NCI-H510A (cell line): ENCODE results near the gene LIG3.
"Not testable (repeated sequence)": the region's sequence is repeated elsewhere in the genome, so short reads cannot be mapped to it uniquely, and the experiment has no call there.

Experiments
- DNase-seq: peaks from one replicate; lab custom pipeline; 2025; lab: John Stamatoyannopoulos, UW

The LIG3 gene

GRCh38 chr17:34980353-34980680 is at the start of gene LIG3:
LIG3 (plus strand) TSS chr17:34980512; CDS start chr17:34983006, 2,494 bp downstream.
- DNase-seq = peak; percentile 80

- DNase-seq = not testable (repeated sequence)
Observed at GRCh38 chr17:34950780-34951179, 29.5 kb upstream of the LIG3 start.

GRCh38 chr17:34958438-34958837 is 21.9 kb upstream of the LIG3 start:
- DNase-seq = no peak

- DNase-seq = peak; percentile 74
Observed at GRCh38 chr17:34961093-34961911, 19.0 kb upstream of the LIG3 start, which contains the start of the genes CCT6B and ZNF830. CCT6B (minus strand) TSS chr17:34961460; CDS start chr17:34961393, 67 bp downstream. ZNF830 (plus strand) TSS chr17:34961540; CDS start chr17:34961567, 27 bp downstream.

GRCh38 chr17:34974179-34974578 is 6.1 kb upstream of the LIG3 start:
- DNase-seq = no peak

GRCh38 chr17:34974794-34975785 is 5.2 kb upstream of the LIG3 start:
- no peak for DNase-seq

GRCh38 chr17:34979153-34979552 is 1.2 kb upstream of the LIG3 start:
- DNase-seq = no peak

- DNase-seq = peak; percentile 8
Observed at GRCh38 chr17:34979650-34980352, 511 bp upstream of the LIG3 start.

- DNase-seq = peak; percentile 51
Observed at GRCh38 chr17:34980681-34981537, 597 bp downstream of the LIG3 start.

- DNase-seq = no peak
Observed at GRCh38 chr17:34981538-34982241, 1.4 kb downstream of the LIG3 start.

- DNase-seq = no peak
Observed at GRCh38 chr17:34987232-34987631, 6.9 kb downstream of the LIG3 start.

GRCh38 chr17:34988644-34989043 is 8.3 kb downstream of the LIG3 start:
- no peak for DNase-seq

GRCh38 chr17:34989473-34989872 is 9.2 kb downstream of the LIG3 start:
- DNase-seq = no peak

- no peak for DNase-seq
Observed at GRCh38 chr17:34990921-34991365, 10.6 kb downstream of the LIG3 start.

- DNase-seq = no peak
Observed at GRCh38 chr17:34991606-34992005, 11.3 kb downstream of the LIG3 start.

GRCh38 chr17:34993031-34993430 is 12.7 kb downstream of the LIG3 start:
- DNase-seq = no peak

GRCh38 chr17:34996422-34997285 is 16.3 kb downstream of the LIG3 start:
- DNase-seq = no peak

- DNase-seq = no peak
Observed at GRCh38 chr17:34997355-34997862, 17.1 kb downstream of the LIG3 start.

GRCh38 chr17:34998205-34998604 is 17.9 kb downstream of the LIG3 start:
- DNase-seq = peak; percentile 12
